ENCODE data around the gene NCDN.
"Not testable (repeated sequence)": the region's sequence is repeated elsewhere in the genome, so short reads cannot be mapped to it uniquely, and the experiment has no call there.

Gene NCDN

DNA sequence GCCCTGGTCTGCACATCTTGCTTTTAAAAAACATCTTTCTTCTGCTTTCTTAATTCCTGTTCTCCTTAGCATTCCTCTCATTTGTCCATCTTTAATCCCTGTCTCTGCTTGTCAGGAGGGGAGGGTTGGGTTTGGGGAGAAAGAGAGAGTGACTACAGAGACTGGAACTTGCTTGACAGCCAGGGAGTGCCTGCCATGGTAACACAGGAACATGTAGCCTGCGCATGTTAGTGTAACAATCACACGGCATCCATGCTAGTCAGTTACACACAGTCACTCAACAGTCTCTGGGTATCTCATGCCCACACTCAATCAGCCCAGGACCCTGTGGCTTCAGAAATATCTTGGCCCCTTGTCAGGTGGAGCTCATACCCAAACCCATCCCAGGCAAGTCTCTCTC, 14.7 kb downstream of the NCDN start:
- no peak for DNase-seq

DNA sequence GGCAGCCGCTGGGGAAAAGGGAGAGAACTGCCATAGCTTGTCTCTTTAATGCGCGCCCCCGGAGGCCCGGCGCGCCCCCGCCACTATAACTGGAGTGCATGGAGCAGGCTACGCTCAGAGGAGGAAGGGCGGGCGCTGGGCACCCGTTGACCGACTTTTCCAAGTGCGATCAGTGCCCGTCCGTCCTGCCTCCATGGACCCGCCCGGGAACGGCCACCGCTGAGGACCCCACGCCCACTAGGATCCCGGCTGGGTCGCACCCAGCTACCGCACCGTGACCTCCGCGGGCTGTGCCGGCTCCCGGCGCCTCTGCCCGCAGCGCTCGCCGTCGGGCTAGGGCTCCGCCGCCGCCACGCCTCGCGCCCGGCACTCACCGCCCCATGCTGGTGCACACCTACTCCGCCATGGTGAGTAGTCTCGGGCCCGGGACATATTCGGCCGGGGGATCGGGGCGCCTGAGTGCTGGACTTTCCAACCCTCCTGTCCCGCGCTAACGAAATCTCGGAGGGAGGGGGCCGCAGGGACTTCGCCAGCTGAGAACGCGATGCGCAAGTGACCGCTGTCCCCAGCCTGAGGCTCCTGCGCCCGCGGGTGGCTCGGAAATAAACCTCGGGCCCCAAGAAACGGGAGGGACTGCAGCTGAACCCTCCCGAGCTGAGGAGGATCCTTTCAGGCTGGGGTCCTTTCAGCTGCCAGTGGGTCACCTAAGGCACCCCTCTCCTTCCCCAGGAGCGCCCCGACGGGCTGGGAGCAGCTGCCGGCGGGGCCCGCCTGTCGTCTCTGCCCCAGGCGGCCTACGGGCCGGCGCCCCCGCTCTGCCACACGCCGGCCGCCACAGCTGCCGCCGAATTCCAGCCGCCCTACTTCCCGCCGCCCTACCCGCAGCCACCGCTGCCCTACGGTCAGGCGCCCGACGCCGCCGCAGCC, 15.9 kb downstream of the NCDN start, which contains the start of gene TFAP2E:
Gene TFAP2E (plus strand): TSS at position 117 of the 927 bp plus-strand sequence. CDS start 264 bp downstream, at position 381.
- DNase-seq = no peak

DNA sequence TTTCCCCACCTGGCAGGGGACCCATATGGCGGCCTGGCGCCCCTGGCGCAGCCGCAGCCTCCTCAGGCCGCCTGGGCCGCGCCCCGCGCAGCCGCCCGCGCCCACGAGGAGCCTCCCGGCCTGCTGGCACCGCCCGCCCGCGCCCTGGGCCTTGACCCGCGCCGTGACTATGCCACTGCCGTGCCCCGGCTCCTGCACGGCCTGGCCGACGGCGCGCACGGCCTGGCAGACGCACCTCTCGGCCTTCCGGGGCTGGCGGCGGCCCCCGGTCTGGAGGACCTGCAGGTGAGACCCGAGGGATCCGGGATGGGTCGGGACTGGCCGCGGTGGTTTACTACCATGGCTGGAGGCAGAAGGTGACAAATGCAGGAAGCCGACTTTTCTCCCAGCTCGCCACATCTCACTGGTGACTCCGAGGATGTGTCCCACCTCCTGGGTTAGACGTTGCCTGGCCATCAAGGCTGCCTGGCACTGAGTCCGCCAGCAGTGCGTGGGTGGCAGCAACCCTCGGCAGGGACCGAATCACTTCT, 16.6 kb downstream of the NCDN start:
- DNase-seq = no peak

DNA sequence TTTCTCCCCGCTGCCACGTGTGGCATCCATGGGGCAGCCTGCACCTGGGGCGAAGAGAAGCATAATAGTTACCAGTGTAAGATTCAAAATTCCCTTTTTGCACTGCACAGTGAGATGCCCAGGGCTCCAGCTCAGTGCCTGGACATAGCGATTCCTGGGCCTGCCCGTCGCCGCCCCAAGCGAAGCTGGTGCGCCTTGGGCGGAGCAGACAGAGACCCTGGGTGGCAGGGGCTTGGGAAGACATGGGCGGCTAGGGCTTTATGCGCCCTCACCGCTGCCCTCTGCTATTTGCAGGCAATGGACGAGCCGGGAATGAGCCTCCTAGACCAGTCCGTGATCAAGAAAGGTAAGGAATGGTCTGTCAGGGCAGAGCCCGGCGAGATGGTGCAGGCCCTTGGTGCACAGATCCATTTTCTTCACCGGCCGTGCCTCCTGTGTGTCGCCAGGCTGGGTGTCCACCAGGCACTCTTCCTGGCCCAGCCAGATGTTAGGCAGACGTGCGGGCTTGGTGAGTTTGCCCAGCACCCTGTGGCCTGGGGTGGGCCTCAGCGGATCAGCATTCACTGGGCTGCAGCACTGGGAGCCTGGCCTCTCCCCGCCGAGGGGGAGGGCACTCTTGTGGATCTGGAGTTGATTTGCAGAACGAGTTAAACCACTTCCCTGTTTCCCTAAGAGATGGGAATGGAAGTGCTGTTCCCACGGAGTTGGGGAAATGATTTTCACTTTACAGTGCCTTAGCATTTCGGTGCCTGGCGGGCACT, 17.2 kb downstream of the NCDN start:
- DNase-seq = no peak

DNA sequence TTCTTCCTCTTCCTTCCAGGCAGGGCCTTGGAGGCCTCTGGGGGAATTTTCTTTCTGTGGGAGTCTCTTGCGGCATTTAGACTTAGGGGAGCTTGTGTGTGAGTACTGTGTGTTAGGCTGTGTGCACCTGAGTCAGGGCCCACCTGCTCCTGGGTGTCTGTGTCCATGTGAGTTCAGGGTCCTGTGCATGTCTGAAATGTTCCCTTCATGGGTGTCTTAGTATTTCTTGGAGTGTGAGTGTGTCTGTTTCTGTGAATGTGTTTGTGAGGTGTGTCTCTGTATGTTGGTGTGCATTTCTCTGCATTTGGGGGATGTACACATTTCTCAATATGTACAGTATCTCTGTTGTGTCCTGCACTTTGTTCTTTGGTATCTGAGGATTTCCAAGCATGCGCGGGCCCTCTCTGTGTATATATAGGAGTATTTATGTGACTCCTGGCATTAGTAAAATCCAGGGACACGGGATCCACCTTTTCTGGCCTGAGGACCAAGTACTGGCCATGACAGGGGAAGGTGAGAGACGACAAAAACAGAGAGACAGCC, 17.9 kb downstream of the NCDN start:
- DNase-seq = no peak

DNA sequence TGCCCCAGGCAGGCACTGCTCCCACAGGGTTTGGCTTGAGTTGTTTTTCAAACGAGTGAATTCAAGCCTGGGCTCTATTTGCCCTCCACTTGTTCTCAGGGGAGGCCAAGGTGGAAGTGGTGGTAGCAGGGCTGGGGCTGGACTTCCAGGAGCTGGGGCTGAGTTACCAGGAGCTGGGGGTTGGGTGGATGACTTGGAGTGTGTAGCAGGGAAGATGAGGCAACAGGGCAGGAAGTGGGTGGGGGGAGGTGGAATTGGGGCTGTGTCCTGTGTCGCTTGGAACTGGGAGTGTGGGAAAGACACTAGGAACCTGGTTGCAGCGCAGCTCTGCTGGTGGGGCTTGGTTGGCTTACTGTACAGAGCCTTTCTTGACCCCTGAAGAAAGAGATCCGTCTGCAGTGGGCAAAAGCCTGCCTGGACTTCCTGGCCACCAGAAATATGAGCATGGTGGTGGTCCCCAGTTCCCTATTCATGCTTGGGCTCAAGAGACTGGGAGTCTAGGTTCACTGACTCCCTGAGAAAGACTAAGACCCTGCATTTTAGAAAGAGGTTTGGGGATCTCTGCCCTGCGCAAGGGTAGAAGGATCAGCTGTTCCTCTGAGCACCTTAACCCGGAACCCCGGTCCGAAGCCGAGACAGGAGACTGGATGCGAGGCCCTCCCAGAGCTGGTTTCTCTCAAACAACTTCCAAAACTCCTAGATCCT, 18.6 kb downstream of the NCDN start:
- no peak for DNase-seq

DNA sequence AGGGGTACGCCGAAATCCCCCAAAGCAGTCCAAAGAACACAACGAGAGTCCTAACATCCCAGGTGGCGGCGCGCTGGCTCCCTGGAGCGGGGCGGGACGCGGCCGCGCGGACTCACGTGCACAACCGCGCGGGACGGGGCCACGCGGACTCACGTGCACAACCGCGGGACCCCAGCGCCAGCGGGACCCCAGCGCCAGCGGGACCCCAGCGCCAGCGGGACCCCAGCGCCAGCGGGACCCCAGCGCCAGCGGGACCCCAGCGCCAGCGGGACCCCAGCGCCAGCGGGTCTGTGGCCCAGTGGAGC, 19.1 kb downstream of the NCDN start:
- not testable (repeated sequence) for DNase-seq

DNA sequence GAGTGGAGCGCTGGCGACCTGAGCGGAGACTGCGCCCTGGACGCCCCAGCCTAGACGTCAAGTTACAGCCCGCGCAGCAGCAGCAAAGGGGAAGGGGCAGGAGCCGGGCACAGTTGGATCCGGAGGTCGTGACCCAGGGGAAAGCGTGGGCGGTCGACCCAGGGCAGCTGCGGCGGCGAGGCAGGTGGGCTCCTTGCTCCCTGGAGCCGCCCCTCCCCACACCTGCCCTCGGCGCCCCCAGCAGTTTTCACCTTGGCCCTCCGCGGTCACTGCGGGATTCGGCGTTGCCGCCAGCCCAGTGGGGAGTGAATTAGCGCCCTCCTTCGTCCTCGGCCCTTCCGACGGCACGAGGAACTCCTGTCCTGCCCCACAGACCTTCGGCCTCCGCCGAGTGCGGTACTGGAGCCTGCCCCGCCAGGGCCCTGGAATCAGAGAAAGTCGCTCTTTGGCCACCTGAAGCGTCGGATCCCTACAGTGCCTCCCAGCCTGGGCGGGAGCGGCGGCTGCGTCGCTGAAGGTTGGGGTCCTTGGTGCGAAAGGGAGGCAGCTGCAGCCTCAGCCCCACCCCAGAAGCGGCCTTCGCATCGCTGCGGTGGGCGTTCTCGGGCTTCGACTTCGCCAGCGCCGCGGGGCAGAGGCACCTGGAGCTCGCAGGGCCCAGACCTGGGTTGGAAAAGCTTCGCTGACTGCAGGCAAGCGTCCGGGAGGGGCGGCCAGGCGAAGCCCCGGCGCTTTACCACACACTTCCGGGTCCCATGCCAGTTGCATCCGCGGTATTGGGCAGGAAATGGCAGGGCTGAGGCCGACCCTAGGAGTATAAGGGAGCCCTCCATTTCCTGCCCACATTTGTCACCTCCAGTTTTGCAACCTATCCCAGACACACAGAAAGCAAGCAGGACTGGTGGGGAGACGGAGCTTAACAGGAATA, 19.7 kb downstream of the NCDN start:
- DNase-seq = no peak

DNA sequence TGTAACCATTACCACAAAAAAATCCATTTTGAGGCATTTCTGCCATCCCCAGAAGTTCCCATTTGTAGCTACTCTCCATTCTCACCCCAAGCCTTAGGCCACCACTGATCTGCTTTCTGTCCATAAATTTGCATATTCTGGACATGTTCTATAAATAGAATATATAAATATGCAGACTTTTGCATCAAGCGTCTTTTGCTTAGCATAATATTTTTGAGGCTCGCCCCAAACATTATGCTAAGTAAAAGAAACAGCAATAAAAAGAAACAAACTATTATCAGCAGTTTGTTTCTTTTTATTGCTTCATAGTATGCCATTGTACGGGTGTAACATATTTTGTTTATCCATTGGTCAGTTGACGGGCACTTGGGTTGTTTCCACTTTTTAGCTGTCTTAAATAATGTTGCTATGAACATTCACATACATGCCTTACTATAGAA, 23.4 kb downstream of the NCDN start:
- DNase-seq = no peak

DNA sequence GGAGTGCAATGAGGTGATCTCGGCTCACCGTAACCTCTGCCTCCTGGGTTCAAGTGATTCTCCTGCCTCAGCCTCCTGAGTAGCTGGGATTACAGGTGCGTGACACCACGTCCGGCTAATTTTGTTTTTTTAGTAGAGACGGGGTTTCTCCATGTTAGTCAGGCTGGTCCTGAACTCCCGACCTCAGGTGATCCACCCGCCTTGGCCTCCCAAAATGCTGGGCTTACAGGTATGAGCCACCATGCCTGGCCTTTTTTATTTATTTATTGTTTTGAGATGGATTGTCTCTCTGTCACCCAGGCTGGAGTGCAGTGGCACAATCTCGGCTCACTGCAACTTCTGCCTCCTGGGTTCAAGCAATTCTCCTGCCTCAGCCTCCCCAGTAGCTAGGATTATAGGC, 24.0 kb downstream of the NCDN start:
- not testable (repeated sequence) for DNase-seq

DNA sequence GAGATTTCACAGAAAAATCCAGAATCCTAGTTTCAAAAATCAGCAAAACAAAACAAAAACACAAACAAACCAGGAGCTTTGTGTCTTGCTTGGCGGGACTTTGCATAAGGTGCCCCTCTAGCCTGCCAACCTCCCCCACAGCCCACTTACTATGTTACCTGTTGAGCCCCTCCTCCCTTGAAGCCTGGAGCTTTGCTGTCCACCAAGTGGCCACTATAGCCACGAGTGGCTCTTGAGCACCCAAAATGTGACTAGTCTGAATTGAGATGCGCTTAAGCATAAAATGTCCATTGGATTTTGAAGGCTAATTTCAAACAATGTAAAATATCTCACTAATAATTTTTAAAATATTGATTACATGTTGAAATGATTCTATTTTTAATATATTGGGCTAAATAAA, 27.7 kb downstream of the NCDN start:
- DNase-seq = no peak

DNA sequence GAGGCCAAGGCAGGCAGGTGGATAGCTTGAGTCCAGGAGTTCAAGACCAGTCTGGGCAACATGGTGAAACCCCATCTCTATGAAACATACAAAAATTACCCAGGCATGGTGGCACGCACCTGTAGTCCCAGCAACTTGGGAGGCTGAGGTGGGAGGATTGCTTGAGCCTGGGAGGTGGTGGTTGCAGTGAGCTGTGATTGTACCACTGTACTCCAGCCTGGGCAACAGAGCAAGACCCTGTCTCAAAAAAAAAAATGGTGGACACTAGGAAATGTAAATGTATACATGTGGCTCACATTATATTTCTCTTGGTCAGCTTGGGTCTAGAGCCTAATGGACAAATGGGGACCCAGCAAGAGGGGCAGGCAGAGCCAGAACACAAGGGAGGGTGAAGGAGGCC, 28.2 kb downstream of the NCDN start:
- not testable (repeated sequence) for DNase-seq

DNA sequence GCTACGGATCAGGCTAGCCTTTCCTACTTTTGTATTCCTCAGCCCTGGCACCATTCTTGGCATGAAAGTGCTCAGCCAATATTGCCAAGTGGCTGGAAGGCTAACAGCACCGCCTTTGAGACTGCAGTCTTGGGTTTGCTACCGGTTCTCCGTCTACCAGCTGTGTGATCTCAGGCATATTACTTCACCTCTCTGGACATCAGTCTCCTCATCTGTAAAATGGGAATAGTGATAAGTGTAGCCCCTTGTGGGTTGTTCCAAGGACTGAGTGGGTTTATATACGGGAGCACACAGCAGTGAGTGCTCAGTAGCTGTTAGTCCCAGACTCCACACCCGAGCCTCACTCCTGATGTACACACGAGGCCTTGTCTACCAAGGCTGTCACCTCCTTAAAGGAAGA, 29.2 kb downstream of the NCDN start:
- DNase-seq = no peak

DNA sequence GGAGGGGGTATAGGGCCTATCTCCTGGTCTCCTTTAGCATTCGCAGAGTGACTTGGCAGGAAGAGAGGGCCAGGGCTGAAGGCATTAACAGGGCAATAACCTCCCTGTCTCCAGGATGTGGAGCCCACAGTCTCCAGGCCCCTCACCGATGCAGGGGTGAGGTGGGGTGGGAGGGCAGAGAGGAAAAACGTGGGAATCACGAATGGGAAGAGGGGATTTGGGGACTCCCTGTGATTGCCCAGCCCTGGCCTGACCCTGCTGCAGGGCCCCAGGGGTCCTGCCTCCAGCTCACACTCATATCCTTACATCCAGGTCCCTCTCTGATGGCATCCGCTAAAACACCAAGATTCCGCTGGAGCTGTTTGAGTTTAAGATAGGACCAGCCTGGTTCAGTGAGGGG, 30.1 kb downstream of the NCDN start:
- DNase-seq = no peak

DNA sequence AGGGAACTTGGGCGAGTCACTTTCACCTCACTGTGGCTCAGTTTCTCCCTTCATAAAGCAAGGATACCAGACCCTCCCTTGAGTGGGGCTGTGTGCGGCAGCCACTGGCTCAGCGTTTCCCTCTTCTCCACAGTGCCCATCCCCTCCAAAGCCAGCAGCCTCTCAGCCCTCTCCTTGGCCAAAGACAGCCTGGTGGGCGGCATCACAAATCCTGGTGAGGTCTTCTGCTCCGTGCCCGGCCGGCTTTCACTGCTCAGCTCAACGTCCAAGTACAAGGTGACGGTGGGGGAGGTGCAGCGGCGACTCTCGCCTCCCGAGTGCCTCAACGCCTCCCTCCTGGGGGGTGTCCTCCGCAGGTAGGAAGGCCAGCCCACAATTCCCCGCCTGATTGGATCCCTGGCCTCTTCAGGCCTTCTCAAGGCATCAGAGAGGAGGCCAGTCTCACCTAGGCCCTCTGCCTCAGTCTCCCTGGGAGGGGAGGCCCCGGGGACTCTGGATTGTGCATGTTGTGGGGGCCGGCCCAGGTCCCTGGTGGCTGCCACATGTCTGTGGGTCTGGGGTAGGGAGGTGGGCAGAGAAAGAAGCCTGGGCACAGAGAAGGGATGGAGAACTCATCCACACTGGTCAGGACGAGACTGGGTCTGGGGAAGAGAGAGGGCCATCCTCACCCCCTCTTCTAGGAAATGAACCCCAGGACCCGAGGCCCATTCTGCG, 30.8 kb downstream of the NCDN start:
- no peak for DNase-seq

DNA sequence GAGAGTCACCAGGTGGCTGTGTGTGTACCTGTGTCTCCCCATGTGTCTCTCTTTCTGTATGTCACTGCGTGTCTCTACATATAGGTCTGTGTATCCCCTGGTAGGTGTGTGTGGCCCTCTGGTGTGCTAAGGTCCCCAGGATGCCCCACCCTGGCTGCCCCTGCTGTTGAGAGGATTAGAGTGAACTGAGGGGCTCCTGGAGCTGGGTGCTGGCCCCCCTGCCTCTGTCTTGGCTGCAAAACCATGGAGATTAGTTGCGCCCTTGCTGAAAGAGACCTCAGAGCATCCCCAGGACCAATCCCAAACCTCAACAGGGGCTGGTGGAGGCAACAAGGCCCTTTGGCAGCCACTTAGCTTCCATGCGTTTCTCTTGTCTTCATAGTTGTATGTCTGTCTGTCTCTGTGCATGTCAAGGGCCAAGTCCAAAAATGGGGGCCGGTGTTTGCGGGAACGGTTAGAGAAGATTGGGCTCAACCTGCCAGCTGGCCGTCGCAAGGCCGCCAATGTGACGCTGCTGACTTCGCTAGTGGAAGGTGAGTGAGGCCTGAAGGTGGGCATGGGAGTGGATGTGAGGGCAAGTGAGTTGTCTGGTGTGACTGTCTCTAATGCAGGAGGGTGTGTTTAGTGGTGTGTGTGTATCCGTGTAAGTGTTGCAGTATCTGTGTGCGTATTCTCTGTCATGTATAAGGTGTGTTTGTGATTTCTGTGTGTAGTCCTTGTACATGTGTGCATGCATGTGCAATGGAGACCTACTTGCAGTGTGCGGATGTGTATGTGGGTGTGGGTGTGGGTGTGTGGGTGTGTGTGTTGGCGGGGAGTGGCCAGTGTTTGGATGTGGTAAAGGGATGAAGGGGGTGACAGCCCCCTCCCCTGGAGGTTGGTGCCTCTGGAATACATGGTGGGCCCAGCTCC, 32.2 kb downstream of the NCDN start:
- DNase-seq = no peak

DNA sequence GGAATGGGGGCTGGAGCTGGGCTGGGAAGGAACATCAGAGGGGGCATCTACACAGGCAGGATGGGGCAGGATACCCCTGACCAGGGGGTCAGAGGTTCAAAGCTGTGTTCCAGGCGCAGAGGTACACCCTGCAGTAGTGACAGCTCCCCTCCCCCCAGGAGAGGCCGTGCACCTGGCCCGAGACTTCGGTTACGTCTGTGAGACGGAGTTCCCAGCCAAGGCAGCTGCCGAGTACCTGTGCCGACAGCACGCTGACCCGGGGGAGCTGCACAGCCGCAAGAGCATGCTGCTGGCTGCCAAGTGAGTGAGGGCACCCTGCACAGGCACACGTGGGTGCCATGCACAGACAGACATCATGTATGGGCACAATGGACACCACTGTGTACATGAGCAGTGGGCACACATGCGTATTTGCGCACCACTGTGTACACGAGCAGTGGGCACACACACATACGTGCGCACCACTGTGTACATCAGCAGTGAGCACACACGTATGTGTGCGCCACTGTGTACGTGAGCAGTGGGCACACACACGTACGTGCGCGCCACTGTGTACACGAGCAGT, 33.0 kb downstream of the NCDN start:
- DNase-seq = no peak

DNA sequence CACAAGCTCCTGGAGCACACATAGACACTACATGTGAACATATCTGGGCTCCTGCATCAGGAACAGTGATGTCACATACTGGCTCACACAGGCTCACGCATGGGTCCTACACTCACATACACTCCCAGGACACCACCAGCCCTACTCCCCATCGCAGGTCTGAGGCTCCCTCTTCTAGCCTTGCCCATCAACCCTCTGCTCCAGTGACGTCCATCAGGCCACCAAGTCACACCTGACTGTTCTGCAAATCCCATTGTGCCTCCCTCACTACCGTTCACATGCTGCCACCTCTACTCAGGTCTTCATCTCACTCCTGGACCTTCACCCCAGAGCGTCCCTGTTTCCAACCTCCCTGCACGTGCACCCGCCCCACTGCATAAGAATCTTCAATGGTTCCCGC, 33.6 kb downstream of the NCDN start:
- no peak for DNase-seq

DNA sequence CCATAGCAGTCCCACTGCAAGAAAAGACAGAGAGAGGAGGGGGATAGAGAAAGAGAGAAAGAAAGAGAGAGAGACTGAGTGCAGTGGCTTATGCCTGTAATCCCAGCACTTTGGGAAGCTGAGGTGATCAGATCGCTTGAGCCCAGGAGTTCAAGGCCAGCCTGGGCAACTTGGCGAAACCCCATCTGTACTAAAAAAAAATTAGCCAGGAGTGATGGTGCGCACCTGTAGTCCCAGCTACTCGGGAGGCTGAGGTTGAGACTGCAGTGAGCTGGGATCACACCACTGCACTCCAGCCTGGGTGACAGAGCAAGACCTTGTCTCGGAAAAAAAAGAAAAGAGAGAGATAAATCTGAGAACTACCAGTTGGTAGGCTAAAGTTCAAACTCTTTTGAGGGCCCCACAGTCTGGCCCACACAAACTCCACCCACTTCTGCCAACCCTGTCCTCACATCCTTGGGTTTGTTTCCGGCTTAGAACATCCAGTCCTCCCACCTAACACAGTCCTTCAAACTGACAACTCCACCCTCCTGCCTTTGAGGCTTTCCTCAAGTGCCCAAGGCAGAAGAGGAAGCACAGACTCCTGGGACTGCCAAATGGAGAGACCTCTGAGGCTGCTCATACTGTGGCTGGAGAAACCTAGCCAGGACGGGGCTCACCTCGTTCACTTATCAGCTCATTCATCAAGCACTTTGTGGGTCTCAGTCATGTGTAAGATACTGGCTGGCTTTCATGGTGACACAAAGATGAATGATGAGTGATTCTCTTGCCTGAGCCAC, 35.6 kb downstream of the NCDN start:
- DNase-seq = no peak

All from NCI-H446 treated with DMSO at 0.1 percent for 48 hours (cell line).